ENCODE data around the gene UBE2Z. TPM values are rescaled to one million over a fixed set of nuclear protein-coding genes. Genes with fewer than 3 reads are reported as not detected.
A peak's percentile ranks its signal among the peaks of the same experiment; 100 is the strongest.

UBE2Z gene
- polyA plus RNA-seq, 2 of the 4 experiments (the other 2 are of a cell fraction): 109 to 174 TPM

DNA sequence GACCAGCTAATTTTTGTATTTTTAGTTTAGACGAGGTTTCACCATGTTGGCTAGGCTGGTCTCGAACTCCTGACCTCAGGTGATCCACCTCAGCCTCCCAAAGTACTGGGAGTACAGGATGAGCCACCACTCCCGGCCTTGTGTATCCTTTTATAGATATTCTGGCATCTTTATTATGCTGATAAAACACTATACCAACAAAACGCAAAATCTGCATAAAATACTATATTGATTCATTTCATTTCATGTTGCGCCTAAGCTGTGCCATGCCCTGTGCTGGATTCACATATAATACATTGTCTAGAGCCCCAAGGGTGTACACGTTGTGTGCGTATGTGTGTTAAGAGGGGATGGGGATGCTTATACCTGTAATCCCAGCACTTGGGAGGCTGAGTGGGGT is 3.8 kb upstream of the UBE2Z start:
- no peak for TF ChIP-seq KDM5A (IDR thresholded peaks at IDR 0.05)
- TF ChIP-seq USF2 (IDR thresholded peaks at IDR 0.05): no peak
- no peak for TF ChIP-seq POLR2A (IDR thresholded peaks at IDR 0.05; ENCODE audit: low read length)
- TF ChIP-seq, protein P1, sequence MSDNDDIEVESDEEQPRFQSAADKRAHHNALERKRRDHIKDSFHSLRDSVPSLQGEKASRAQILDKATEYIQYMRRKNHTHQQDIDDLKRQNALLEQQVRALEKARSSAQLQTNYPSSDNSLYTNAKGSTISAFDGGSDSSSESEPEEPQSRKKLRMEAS (IDR thresholded peaks at IDR 0.05): no peak
- TF ChIP-seq MAFK (IDR thresholded peaks at IDR 0.05; ENCODE audit: partially characterized antibody): peak; percentile 52
- TF ChIP-seq NPAS2 (CRISPR knock-in tag; IDR thresholded peaks at IDR 0.05; ENCODE audit: borderline replicate concordance): no peak
- H3K4me3 ChIP-seq: no peak overlapping the region
- POLR2A ChIA-PET: interaction anchor here (0.6 kb wide), 1 partner anchor 815 kb away, joined by 3 read pairs; no protein-coding TSS in a partner anchor
- H3K4me1 ChIP-seq: peaks cover 19% of the 10 kb centered on the region; the same call in 2 of the 3 replicates
- no peak for DNase-seq (ENCODE audit: low read depth in 1 of 2, low spot score in 1 of 2)
- H3K9me3 ChIP-seq: no peaks in the 10 kb centered on the region
- ATAC-seq: no peak
- CTCF ChIA-PET: interaction anchor here (0.8 to 5.0 kb wide), 6 partner anchors 10 to 128 kb away, joined by 3 to 32 read pairs (median 4); partner anchors contain the start of genes ATP5MC1 and IGF2BP1
- WGBS (ENCODE audit: missing lambda C conversion rate): 88% methylated on average over 7 of the region's 7 CpGs
- FAIRE-seq: no peak
- no peak overlapping the region for H3K4me2 ChIP-seq
- no peak overlapping the region for H3K27ac ChIP-seq

GRCh38 chr17:48905987-48906515 is 2.2 kb upstream of the UBE2Z start:
- 0 out of 4 replicates have a peak, but pooled peaks of 1 of the 2 experiments have one; percentile 38 for TF ChIP-seq CEBPB (IDR thresholded peaks at IDR 0.05)
- TF ChIP-seq MAZ (IDR thresholded peaks at IDR 0.05; ENCODE audit: borderline replicate concordance, low read depth, low read length): no peak
- TF ChIP-seq RNF2 (IDR thresholded peaks at IDR 0.05; ENCODE audit: borderline replicate concordance, low read depth): no peak
- Histone ChIP-seq H3K4me2 (no peak overlapping the region), H3K4me3 (no peak overlapping the region), H3K9me3 (no peaks in the 10 kb centered on the region), H3K27ac (no peak overlapping the region), H3K4me1 (peaks cover 35% of the 10 kb centered on the region)
- CTCF ChIA-PET: interaction anchor here (0.5 to 1.4 kb wide), 5 partner anchors 28 to 834 kb away, joined by 3 to 4 read pairs (median 3); no protein-coding TSS in a partner anchor
- DNase-seq (ENCODE audit: low read depth in 1 of 2, low spot score in 1 of 2): no peak
- POLR2A ChIA-PET: no interaction called here
- FAIRE-seq: no peak
- ATAC-seq: no peak
- 92% methylated on average over 9 of the region's 9 CpGs for WGBS (ENCODE audit: missing lambda C conversion rate)

GRCh38 chr17:48907713-48908046 is 527 bp upstream of the UBE2Z start:
- no peak for FAIRE-seq
- WGBS (ENCODE audit: missing lambda C conversion rate): 21% methylated on average over 2 of the region's 2 CpGs
- no peaks in the 10 kb centered on the region for H3K9me3 ChIP-seq
- TF ChIP-seq NFE2L2 (conservative IDR thresholded peaks at IDR 0.05; ENCODE audit: low read length) (peak; percentile 75), RARB (CRISPR knock-in tag; IDR thresholded peaks at IDR 0.05) (peak; percentile 30; the same call in 1 of the 2 replicates), JUN (IDR thresholded peaks at IDR 0.05) (no peak), TP53 (CRISPR knock-in tag; IDR thresholded peaks at IDR 0.05) (no peak), RFX5 (IDR thresholded peaks at IDR 0.05) (peak; percentile 95), MAFK (IDR thresholded peaks at IDR 0.05; ENCODE audit: partially characterized antibody) (peak; percentile 68), HOXB13 (CRISPR knock-in tag; IDR thresholded peaks at IDR 0.05; ENCODE audit: low read depth) (no peak)
- peaks cover 47% of the 10 kb centered on the region for H3K4me1 ChIP-seq
- CTCF ChIA-PET: interaction anchor here (0.7 to 2.9 kb wide), 14 partner anchors 11 to 138 kb away, joined by 3 to 21 read pairs (median 4); partner anchors contain the start of gene ATP5MC1
- POLR2A ChIA-PET: interaction anchor here (0.6 to 2.5 kb wide), 12 partner anchors 10 to 332 kb away, joined by 3 to 42 read pairs (median 5); partner anchors contain the start of genes ATP5MC1, IGF2BP1 and SNF8
- H3K4me3 ChIP-seq: peak overlapping the region; percentile 89
- peak; percentile 21 to 39; a peak in 4 of 6 replicates for ATAC-seq
- H3K27ac ChIP-seq: peak overlapping the region; percentile 94 to 98
- peak overlapping the region; percentile 99 for H3K4me2 ChIP-seq
- peak in 1 of 2 experiments; percentile 80 for DNase-seq (ENCODE audit: low read depth in 1 of 2, low spot score in 1 of 2)

DNA sequence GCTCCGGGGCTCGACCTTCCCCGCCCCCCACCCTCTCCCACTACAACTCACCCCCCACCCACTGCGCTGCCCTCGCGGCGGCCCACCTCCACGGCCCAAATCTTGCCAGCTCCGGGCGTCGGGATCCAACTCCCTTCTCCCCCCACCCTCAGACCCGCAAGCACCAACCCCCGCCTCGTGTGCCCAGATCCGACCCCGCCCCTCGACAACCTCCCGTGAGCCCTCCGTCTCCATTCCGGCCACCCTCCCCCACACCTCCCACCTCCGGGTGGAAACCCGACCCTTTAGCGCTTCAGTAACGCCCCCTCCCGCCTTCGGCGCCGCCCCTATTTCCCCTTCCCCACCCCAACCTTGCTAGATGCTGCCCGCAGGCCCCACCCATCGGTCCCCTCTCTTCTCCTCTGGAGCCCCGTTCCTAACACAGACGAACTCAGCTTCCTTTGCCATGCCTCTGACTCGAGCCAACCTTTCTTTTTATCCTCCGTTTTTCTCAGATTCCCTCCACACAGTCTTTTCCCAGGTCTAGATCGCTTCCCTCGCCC is 717 bp downstream of the UBE2Z start:
- CTCF ChIA-PET: interaction anchor here (0.6 to 2.9 kb wide), 10 partner anchors 10 to 137 kb away, joined by 3 to 21 read pairs (median 3); no protein-coding TSS in a partner anchor
- H3K4me1 ChIP-seq: peaks cover 41% of the 10 kb centered on the region
- H3K4me3 ChIP-seq: peak overlapping the region; percentile 89
- TF ChIP-seq MAZ (IDR thresholded peaks at IDR 0.05; ENCODE audit: borderline replicate concordance, low read depth, low read length): peak; percentile 20; the same call in 1 of the 2 replicates
- no peak for TF ChIP-seq RAD21 (conservative IDR thresholded peaks at IDR 0.05 in 1 of 2, IDR thresholded peaks at IDR 0.05 in 1 of 2)
- TF ChIP-seq POLR2A (IDR thresholded peaks at IDR 0.05; ENCODE audit: low read length): peak; percentile 16; the same call in 1 of the 2 replicates
- no peak for TF ChIP-seq FOSB (CRISPR knock-in tag; IDR thresholded peaks at IDR 0.05)
- DNase-seq (ENCODE audit: low read depth in 1 of 2, low spot score in 1 of 2) (peak; percentile 90 to 91), ATAC-seq (peak; percentile 71 to 73), FAIRE-seq (no peak)
- no peaks in the 10 kb centered on the region for H3K9me3 ChIP-seq
- WGBS (ENCODE audit: missing lambda C conversion rate): 3% methylated on average over 22 of the region's 36 CpGs
- POLR2A ChIA-PET: interaction anchor here (0.6 to 2.5 kb wide), 5 partner anchors 16 to 197 kb away, joined by 3 to 42 read pairs (median 5); partner anchors contain the start of genes ATP5MC1 and SNF8
- peak overlapping the region; percentile 94 to 98 for H3K27ac ChIP-seq
- peak overlapping the region; percentile 99 for H3K4me2 ChIP-seq
